ENCODE measurements around the gene MYL12B.

MYL12B gene

DNA sequence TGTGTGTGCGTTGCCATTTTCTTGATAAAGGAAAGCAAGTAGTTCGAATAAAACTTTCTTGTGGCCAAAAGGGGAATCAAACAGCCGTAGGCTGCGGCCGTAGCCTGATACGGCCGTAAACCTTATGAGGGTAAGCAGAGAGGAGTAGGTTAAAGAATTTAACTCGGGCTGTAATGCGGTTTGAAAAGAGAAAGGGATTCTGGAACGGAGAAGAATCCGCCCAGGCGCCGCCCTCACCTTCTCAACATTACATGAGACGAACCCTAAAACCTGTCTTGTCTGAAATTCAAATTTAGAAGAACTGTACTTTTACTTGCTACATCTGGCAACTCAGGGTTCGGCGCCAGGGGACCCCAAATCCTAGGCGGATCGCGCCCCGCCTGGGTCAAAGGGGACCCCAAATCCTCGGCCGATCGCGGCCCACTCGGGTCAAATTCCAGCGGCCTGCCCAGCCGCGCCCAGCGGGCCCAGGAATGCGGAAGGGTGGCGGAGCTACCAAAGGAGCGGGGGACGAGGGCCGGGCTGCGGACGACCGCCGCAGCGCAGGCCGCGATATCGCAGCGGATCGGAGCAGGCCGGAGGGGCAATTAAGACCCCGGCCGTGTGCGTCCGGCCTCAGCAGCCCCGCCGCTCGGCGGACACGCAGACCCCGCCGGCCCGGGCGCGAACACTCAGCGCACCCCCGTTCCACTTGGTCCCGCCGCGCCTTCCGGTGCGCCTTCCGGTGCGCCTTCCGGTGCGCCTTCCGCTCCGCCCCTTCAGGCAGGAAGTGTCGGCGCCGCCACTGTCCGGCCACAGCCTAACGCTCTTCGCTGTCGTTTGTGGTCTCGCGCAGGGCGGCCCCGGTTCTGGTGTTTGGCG, at the start of gene MYL12B (continued):
- TF ChIP-seq, protein P1, sequence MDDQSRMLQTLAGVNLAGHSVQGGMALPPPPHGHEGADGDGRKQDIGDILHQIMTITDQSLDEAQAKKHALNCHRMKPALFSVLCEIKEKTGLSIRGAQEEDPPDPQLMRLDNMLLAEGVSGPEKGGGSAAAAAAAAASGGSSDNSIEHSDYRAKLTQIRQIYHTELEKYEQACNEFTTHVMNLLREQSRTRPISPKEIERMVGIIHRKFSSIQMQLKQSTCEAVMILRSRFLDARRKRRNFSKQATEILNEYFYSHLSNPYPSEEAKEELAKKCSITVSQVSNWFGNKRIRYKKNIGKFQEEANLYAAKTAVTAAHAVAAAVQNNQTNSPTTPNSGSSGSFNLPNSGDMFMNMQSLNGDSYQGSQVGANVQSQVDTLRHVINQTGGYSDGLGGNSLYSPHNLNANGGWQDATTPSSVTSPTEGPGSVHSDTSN (CRISPR knock-in tag; IDR thresholded peaks at IDR 0.05): no peak
- TF ChIP-seq, protein P2, sequence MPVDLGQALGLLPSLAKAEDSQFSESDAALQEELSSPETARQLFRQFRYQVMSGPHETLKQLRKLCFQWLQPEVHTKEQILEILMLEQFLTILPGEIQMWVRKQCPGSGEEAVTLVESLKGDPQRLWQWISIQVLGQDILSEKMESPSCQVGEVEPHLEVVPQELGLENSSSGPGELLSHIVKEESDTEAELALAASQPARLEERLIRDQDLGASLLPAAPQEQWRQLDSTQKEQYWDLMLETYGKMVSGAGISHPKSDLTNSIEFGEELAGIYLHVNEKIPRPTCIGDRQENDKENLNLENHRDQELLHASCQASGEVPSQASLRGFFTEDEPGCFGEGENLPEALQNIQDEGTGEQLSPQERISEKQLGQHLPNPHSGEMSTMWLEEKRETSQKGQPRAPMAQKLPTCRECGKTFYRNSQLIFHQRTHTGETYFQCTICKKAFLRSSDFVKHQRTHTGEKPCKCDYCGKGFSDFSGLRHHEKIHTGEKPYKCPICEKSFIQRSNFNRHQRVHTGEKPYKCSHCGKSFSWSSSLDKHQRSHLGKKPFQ (tag by site-specific recombination; IDR thresholded peaks at IDR 0.05): no peak
- no peak for TF ChIP-seq ZNF19 (tag by site-specific recombination; IDR thresholded peaks at IDR 0.05; ENCODE audit: low read depth)
- TF ChIP-seq ZNF660 (tag by site-specific recombination; IDR thresholded peaks at IDR 0.05): 0 out of 2 replicates have a peak, but pooled peaks have one; percentile 27
- TF ChIP-seq, protein P3, sequence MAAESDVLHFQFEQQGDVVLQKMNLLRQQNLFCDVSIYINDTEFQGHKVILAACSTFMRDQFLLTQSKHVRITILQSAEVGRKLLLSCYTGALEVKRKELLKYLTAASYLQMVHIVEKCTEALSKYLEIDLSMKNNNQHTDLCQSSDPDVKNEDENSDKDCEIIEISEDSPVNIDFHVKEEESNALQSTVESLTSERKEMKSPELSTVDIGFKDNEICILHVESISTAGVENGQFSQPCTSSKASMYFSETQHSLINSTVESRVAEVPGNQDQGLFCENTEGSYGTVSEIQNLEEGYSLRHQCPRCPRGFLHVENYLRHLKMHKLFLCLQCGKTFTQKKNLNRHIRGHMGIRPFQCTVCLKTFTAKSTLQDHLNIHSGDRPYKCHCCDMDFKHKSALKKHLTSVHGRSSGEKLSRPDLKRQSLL (tag by site-specific recombination; IDR thresholded peaks at IDR 0.05): no peak
- TF ChIP-seq ZNF561 (tag by site-specific recombination; IDR thresholded peaks at IDR 0.05; ENCODE audit: borderline replicate concordance): peak; percentile 25; the same call in 1 of the 2 replicates
- peak; percentile 32; the same call in 1 of the 2 replicates for TF ChIP-seq ZIC2 (tag by site-specific recombination; IDR thresholded peaks at IDR 0.05)
- no peak for TF ChIP-seq ZNF596 (tag by site-specific recombination; IDR thresholded peaks at IDR 0.05)
- TF ChIP-seq, protein P4, sequence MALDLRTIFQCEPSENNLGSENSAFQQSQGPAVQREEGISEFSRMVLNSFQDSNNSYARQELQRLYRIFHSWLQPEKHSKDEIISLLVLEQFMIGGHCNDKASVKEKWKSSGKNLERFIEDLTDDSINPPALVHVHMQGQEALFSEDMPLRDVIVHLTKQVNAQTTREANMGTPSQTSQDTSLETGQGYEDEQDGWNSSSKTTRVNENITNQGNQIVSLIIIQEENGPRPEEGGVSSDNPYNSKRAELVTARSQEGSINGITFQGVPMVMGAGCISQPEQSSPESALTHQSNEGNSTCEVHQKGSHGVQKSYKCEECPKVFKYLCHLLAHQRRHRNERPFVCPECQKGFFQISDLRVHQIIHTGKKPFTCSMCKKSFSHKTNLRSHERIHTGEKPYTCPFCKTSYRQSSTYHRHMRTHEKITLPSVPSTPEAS (tag by site-specific recombination; IDR thresholded peaks at IDR 0.05): peak; percentile 81
- TF ChIP-seq ZNF792 (tag by site-specific recombination; IDR thresholded peaks at IDR 0.05): peak; percentile 34; the same call in 1 of the 2 replicates
- peak; percentile 17; the same call in 1 of the 2 replicates for TF ChIP-seq ZNF146 (tag by site-specific recombination; IDR thresholded peaks at IDR 0.05)
- peak; percentile 88 for TF ChIP-seq ZBTB20 (tag by site-specific recombination; IDR thresholded peaks at IDR 0.05)
- TF ChIP-seq, protein P5, sequence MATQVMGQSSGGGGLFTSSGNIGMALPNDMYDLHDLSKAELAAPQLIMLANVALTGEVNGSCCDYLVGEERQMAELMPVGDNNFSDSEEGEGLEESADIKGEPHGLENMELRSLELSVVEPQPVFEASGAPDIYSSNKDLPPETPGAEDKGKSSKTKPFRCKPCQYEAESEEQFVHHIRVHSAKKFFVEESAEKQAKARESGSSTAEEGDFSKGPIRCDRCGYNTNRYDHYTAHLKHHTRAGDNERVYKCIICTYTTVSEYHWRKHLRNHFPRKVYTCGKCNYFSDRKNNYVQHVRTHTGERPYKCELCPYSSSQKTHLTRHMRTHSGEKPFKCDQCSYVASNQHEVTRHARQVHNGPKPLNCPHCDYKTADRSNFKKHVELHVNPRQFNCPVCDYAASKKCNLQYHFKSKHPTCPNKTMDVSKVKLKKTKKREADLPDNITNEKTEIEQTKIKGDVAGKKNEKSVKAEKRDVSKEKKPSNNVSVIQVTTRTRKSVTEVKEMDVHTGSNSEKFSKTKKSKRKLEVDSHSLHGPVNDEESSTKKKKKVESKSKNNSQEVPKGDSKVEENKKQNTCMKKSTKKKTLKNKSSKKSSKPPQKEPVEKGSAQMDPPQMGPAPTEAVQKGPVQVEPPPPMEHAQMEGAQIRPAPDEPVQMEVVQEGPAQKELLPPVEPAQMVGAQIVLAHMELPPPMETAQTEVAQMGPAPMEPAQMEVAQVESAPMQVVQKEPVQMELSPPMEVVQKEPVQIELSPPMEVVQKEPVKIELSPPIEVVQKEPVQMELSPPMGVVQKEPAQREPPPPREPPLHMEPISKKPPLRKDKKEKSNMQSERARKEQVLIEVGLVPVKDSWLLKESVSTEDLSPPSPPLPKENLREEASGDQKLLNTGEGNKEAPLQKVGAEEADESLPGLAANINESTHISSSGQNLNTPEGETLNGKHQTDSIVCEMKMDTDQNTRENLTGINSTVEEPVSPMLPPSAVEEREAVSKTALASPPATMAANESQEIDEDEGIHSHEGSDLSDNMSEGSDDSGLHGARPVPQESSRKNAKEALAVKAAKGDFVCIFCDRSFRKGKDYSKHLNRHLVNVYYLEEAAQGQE (tag by site-specific recombination; IDR thresholded peaks at IDR 0.05): no peak
- TF ChIP-seq KLF10 (tag by site-specific recombination; IDR thresholded peaks at IDR 0.05): peak; percentile 84
- peak; percentile 96 for TF ChIP-seq KLF16 (tag by site-specific recombination; IDR thresholded peaks at IDR 0.05)
- no peak for TF ChIP-seq ZNF677 (tag by site-specific recombination; IDR thresholded peaks at IDR 0.05)
- no peak for TF ChIP-seq ZNF223 (tag by site-specific recombination; IDR thresholded peaks at IDR 0.05)
- TF ChIP-seq, protein P6, sequence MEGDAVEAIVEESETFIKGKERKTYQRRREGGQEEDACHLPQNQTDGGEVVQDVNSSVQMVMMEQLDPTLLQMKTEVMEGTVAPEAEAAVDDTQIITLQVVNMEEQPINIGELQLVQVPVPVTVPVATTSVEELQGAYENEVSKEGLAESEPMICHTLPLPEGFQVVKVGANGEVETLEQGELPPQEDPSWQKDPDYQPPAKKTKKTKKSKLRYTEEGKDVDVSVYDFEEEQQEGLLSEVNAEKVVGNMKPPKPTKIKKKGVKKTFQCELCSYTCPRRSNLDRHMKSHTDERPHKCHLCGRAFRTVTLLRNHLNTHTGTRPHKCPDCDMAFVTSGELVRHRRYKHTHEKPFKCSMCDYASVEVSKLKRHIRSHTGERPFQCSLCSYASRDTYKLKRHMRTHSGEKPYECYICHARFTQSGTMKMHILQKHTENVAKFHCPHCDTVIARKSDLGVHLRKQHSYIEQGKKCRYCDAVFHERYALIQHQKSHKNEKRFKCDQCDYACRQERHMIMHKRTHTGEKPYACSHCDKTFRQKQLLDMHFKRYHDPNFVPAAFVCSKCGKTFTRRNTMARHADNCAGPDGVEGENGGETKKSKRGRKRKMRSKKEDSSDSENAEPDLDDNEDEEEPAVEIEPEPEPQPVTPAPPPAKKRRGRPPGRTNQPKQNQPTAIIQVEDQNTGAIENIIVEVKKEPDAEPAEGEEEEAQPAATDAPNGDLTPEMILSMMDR (tag by site-specific recombination; IDR thresholded peaks at IDR 0.05): peak; percentile 49; the same call in 1 of the 2 replicates
- 0 out of 2 replicates have a peak, but pooled peaks have one; percentile 75 for TF ChIP-seq ZNF76 (tag by site-specific recombination; IDR thresholded peaks at IDR 0.05; ENCODE audit: borderline replicate concordance, low read depth)
- TF ChIP-seq, protein P7, sequence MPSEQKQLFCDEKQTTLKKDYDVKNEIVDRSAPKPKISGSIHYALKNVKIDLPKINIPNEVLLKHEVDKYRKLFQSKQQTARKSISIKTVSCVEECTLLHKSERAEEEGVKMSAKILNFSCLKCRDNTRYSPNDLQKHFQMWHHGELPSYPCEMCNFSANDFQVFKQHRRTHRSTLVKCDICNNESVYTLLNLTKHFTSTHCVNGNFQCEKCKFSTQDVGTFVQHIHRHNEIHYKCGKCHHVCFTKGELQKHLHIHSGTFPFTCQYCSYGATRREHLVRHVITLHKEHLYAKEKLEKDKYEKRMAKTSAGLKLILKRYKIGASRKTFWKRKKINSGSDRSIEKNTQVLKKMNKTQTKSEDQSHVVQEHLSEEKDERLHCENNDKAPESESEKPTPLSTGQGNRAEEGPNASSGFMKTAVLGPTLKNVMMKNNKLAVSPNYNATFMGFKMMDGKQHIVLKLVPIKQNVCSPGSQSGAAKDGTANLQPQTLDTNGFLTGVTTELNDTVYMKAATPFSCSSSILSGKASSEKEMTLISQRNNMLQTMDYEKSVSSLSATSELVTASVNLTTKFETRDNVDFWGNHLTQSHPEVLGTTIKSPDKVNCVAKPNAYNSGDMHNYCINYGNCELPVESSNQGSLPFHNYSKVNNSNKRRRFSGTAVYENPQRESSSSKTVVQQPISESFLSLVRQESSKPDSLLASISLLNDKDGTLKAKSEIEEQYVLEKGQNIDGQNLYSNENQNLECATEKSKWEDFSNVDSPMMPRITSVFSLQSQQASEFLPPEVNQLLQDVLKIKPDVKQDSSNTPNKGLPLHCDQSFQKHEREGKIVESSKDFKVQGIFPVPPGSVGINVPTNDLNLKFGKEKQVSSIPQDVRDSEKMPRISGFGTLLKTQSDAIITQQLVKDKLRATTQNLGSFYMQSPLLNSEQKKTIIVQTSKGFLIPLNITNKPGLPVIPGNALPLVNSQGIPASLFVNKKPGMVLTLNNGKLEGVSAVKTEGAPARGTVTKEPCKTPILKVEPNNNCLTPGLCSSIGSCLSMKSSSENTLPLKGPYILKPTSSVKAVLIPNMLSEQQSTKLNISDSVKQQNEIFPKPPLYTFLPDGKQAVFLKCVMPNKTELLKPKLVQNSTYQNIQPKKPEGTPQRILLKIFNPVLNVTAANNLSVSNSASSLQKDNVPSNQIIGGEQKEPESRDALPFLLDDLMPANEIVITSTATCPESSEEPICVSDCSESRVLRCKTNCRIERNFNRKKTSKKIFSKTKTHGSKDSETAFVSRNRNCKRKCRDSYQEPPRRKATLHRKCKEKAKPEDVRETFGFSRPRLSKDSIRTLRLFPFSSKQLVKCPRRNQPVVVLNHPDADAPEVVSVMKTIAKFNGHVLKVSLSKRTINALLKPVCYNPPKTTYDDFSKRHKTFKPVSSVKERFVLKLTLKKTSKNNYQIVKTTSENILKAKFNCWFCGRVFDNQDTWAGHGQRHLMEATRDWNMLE (tag by site-specific recombination; conservative IDR thresholded peaks at IDR 0.05; ENCODE audit: low read depth): no peak; the same call in 1 of the 2 replicates
- peak; percentile 79 for TF ChIP-seq YY2 (tag by site-specific recombination; IDR thresholded peaks at IDR 0.05)
- no peak for TF ChIP-seq ZNF274 (IDR thresholded peaks at IDR 0.05; ENCODE audit: low read length)
- TF ChIP-seq ZNF274 (tag by site-specific recombination; IDR thresholded peaks at IDR 0.05; ENCODE audit: borderline replicate concordance): no peak

Data from HEK293 (cell line).